T-helper 1 cell treated with Interleukin-12 subunit alpha and Interleukin-12 subunit beta and Interleukin-4 antibody, amounts not matched to agents 30 μg/mL and 1 μg/mL, for 36 hours (primary cell): ENCODE results near the gene TBL1XR1.
"Not testable (repeated sequence)": the region's sequence is repeated elsewhere in the genome, so short reads cannot be mapped to it uniquely, and the experiment has no call there.

Source experiments
- H3K27ac Mint-ChIP-seq: one replicate; pipeline ENCODE4 v1.8.0; 2021; ENCODE audit warnings: mild to moderate bottlenecking, mixed read lengths
- H3K27me3 Mint-ChIP-seq: one replicate; pipeline ENCODE4 v1.8.0; 2021; ENCODE audit warnings: low read depth, mixed read lengths
- H3K36me3 Mint-ChIP-seq: one replicate; pipeline ENCODE4 v1.8.0; 2021; ENCODE audit warnings: low read depth, mixed read lengths
- H3K4me1 Mint-ChIP-seq: one replicate; pipeline ENCODE4 v1.8.0; 2021; ENCODE audit warnings: low read depth, mixed read lengths
- H3K4me3 Mint-ChIP-seq: one replicate; pipeline ENCODE4 v1.8.0; 2021; ENCODE audit warnings: mild to moderate bottlenecking, moderate library complexity, mixed read lengths
- H3K9me3 Mint-ChIP-seq: one replicate; pipeline ENCODE4 v1.8.0; 2021; ENCODE audit warnings: mixed read lengths

TBL1XR1 gene

GRCh38 chr3:177182352-177182751 lies 14.9 kb downstream of the TBL1XR1 start:
- no peak overlapping the region for H3K4me3 Mint-ChIP-seq
- H3K27ac Mint-ChIP-seq: no peak overlapping the region
- peaks cover 14% of the 10 kb centered on the region for H3K36me3 Mint-ChIP-seq
- H3K9me3 Mint-ChIP-seq: no peaks in the 10 kb centered on the region
- no peaks in the 10 kb centered on the region for H3K27me3 Mint-ChIP-seq
- peaks cover 48% of the 10 kb centered on the region for H3K4me1 Mint-ChIP-seq

- Mint-ChIP-seq H3K27me3 (no peaks in the 10 kb centered on the region), H3K4me1 (peaks cover 45% of the 10 kb centered on the region), H3K27ac (no peak overlapping the region), H3K4me3 (no peak overlapping the region), H3K36me3 (peaks cover 13% of the 10 kb centered on the region), H3K9me3 (no peaks in the 10 kb centered on the region)
Measured at GRCh38 chr3:177181418-177181817, 15.9 kb downstream of the TBL1XR1 start.

GRCh38 chr3:177180506-177180905 lies 16.8 kb downstream of the TBL1XR1 start:
- Mint-ChIP-seq H3K4me3 (no peak overlapping the region), H3K36me3 (peaks cover 12% of the 10 kb centered on the region), H3K9me3 (no peaks in the 10 kb centered on the region), H3K4me1 (peaks cover 40% of the 10 kb centered on the region), H3K27me3 (no peaks in the 10 kb centered on the region), H3K27ac (no peak overlapping the region)

- H3K27ac Mint-ChIP-seq: no peak overlapping the region
- peaks cover 4% of the 10 kb centered on the region for H3K36me3 Mint-ChIP-seq
- no peaks in the 10 kb centered on the region for H3K9me3 Mint-ChIP-seq
- H3K4me3 Mint-ChIP-seq: no peak overlapping the region
- H3K27me3 Mint-ChIP-seq: no peaks in the 10 kb centered on the region
- H3K4me1 Mint-ChIP-seq: peaks cover 33% of the 10 kb centered on the region
Measured at GRCh38 chr3:177179281-177180067, 17.8 kb downstream of the TBL1XR1 start.

GRCh38 chr3:177177749-177178221 lies 19.5 kb downstream of the TBL1XR1 start:
- Mint-ChIP-seq H3K27ac (peak overlapping the region; percentile 22), H3K4me1 (peaks cover 40% of the 10 kb centered on the region), H3K9me3 (no peaks in the 10 kb centered on the region), H3K36me3 (peaks cover 8% of the 10 kb centered on the region), H3K4me3 (no peak overlapping the region), H3K27me3 (no peaks in the 10 kb centered on the region)

GRCh38 chr3:177174607-177175170 lies 22.6 kb downstream of the TBL1XR1 start:
- Mint-ChIP-seq H3K9me3 (no peaks in the 10 kb centered on the region), H3K36me3 (peaks cover 18% of the 10 kb centered on the region), H3K4me3 (no peak overlapping the region), H3K27ac (peak overlapping the region; percentile 37), H3K27me3 (no peaks in the 10 kb centered on the region), H3K4me1 (peaks cover 38% of the 10 kb centered on the region)

- Mint-ChIP-seq H3K27ac (peak overlapping the region; percentile 11), H3K4me1 (peaks cover 39% of the 10 kb centered on the region), H3K9me3 (peaks cover 7% of the 10 kb centered on the region), H3K4me3 (no peak overlapping the region), H3K36me3 (peaks cover 42% of the 10 kb centered on the region), H3K27me3 (no peaks in the 10 kb centered on the region)
Measured at GRCh38 chr3:177169936-177170722, 27.2 kb downstream of the TBL1XR1 start.

GRCh38 chr3:177168431-177168830 lies 28.9 kb downstream of the TBL1XR1 start:
- Mint-ChIP-seq H3K36me3 (peaks cover 51% of the 10 kb centered on the region), H3K27me3 (no peaks in the 10 kb centered on the region), H3K27ac (no peak overlapping the region), H3K9me3 (peaks cover 7% of the 10 kb centered on the region), H3K4me3 (no peak overlapping the region), H3K4me1 (peaks cover 36% of the 10 kb centered on the region)

GRCh38 chr3:177162742-177163141 lies 34.5 kb downstream of the TBL1XR1 start:
- Mint-ChIP-seq H3K27me3 (no peaks in the 10 kb centered on the region), H3K36me3 (peaks cover 46% of the 10 kb centered on the region), H3K4me3 (no peak overlapping the region), H3K9me3 (peaks cover 7% of the 10 kb centered on the region), H3K27ac (no peak overlapping the region), H3K4me1 (peaks cover 32% of the 10 kb centered on the region)

GRCh38 chr3:177161603-177162002 lies 35.7 kb downstream of the TBL1XR1 start:
- Mint-ChIP-seq H3K27ac (peak overlapping the region; percentile 58), H3K4me1 (peaks cover 37% of the 10 kb centered on the region), H3K36me3 (peaks cover 35% of the 10 kb centered on the region)

GRCh38 chr3:177158461-177158860 lies 38.8 kb downstream of the TBL1XR1 start:
- Mint-ChIP-seq H3K4me3 (no peak overlapping the region), H3K9me3 (peaks cover 4% of the 10 kb centered on the region)

More at GRCh38 chr3:177161603-177162002, 35.7 kb downstream of the TBL1XR1 start:
- H3K4me3 Mint-ChIP-seq, H3K27me3 Mint-ChIP-seq, H3K9me3 Mint-ChIP-seq: not testable (repeated sequence)

GRCh38 chr3:177157492-177157891 lies 39.8 kb downstream of the TBL1XR1 start:
- peaks cover 22% of the 10 kb centered on the region for H3K36me3 Mint-ChIP-seq
- H3K9me3 Mint-ChIP-seq: peaks cover 4% of the 10 kb centered on the region
- H3K27me3 Mint-ChIP-seq: no peaks in the 10 kb centered on the region
- no peak overlapping the region for H3K27ac Mint-ChIP-seq
- H3K4me1 Mint-ChIP-seq: peaks cover 32% of the 10 kb centered on the region
- H3K4me3 Mint-ChIP-seq: no peak overlapping the region

More at GRCh38 chr3:177158461-177158860, 38.8 kb downstream of the TBL1XR1 start:
- H3K36me3 Mint-ChIP-seq: peaks cover 22% of the 10 kb centered on the region
- H3K27me3 Mint-ChIP-seq: no peaks in the 10 kb centered on the region
- no peak overlapping the region for H3K27ac Mint-ChIP-seq
- H3K4me1 Mint-ChIP-seq: peaks cover 27% of the 10 kb centered on the region

GRCh38 chr3:177154733-177155132 lies 42.5 kb downstream of the TBL1XR1 start:
- no peak overlapping the region for H3K27ac Mint-ChIP-seq
- H3K4me1 Mint-ChIP-seq: peaks cover 41% of the 10 kb centered on the region

GRCh38 chr3:177150970-177151627 lies 46.2 kb downstream of the TBL1XR1 start:
- Mint-ChIP-seq H3K4me1 (peaks cover 45% of the 10 kb centered on the region), H3K27ac (no peak overlapping the region), H3K4me3 (no peak overlapping the region), H3K36me3 (peaks cover 11% of the 10 kb centered on the region), H3K9me3 (peaks cover 4% of the 10 kb centered on the region), H3K27me3 (no peaks in the 10 kb centered on the region)

More at GRCh38 chr3:177154733-177155132, 42.5 kb downstream of the TBL1XR1 start:
- Mint-ChIP-seq H3K36me3 (peaks cover 11% of the 10 kb centered on the region), H3K27me3 (no peaks in the 10 kb centered on the region), H3K4me3 (no peak overlapping the region), H3K9me3 (peaks cover 4% of the 10 kb centered on the region)
